Colonic mucosa (tissue), 4 donors: ENCODE results near the gene BCL11B. TPM values are rescaled to one million over a fixed set of nuclear protein-coding genes. Genes with fewer than 3 reads are reported as not detected.

Experiments used
- DNase-seq: peaks from one replicate; pipeline ENCODE4 v3.0.0-alpha.2; 2020
- H3K27ac ChIP-seq: fragments of 200-600 bp; one replicate; pipeline ENCODE4 v1.8.0; 2021
- H3K27me3 ChIP-seq: fragments of 200-600 bp; one replicate; pipeline ENCODE4 v1.8.0; 2021
- H3K36me3 ChIP-seq: fragments of 200-600 bp; one replicate; pipeline ENCODE4 v1.8.0; 2021
- H3K4me1 ChIP-seq: fragments of 200-600 bp; one replicate; pipeline ENCODE4 v1.8.0; 2021; ENCODE audit warnings: mild to moderate bottlenecking
- H3K4me3 ChIP-seq: fragments of 200-600 bp; one replicate; pipeline ENCODE4 v1.8.0; 2021
- H3K9ac ChIP-seq, 2 donors: one replicate each; pipeline ENCODE4 v1.7.0; 2013; ENCODE audit warnings: control low read depth in 2 of 2, low read depth in 2 of 2, low read length in 2 of 2
- H3K9me3 ChIP-seq: fragments of 200-600 bp; one replicate; pipeline ENCODE4 v1.8.0; 2021
- CTCF ChIP-seq: fragments of 200-600 bp; IDR thresholded peaks from one replicate; pipeline ENCODE4 v1.8.0; 2022; ENCODE audit warnings: antibody characterized with exemption, mild to moderate bottlenecking
- intact Hi-C: fragments of 100-400 bp; cut with DNase I; formaldehyde crosslinking; loops from one replicate; pipeline ENCODE4 v1.14.1; 2022
- total RNA-seq, 2 donors: library from RNA; stranded (reverse); fragmentation: NEBNext Ultra II Directional in 1 of 2; extraction: Animal tissue kit (Norgen Biotek cat#: 25700) in 1 of 2; gene quantifications; one replicate each; pipeline ENCODE4 v1.2.1, GENCODE V29; 2021
- donor health status: healthy.
- donor health status: DM: no; HTN: no; CAD: no.
- donor health status: DM: no; HTN: no; CAD: no.

Gene BCL11B
- total RNA-seq, 2 donors from 2014 or later: 5.6 to 10.4 TPM

GRCh38 chr14:99265571-99265970 lies 6.4 kb downstream of the BCL11B start:
- Histone ChIP-seq H3K36me3 (no peaks in the 10 kb centered on the region), H3K9ac (no peak overlapping the region), H3K4me1 (no peaks in the 10 kb centered on the region), H3K4me3 (peak overlapping the region; percentile 2), H3K27me3 (peaks cover 10% of the 10 kb centered on the region), H3K27ac (no peak overlapping the region), H3K9me3 (no peaks in the 10 kb centered on the region)
- intact Hi-C loops: no loop called here
- DNase-seq: no peak
- no peak for TF ChIP-seq CTCF

GRCh38 chr14:99264691-99265450 lies 7.1 kb downstream of the BCL11B start:
- Histone ChIP-seq H3K27ac (no peak overlapping the region), H3K4me3 (no peak overlapping the region), H3K36me3 (no peaks in the 10 kb centered on the region), H3K27me3 (peaks cover 10% of the 10 kb centered on the region), H3K9ac (no peak overlapping the region), H3K9me3 (no peaks in the 10 kb centered on the region), H3K4me1 (no peaks in the 10 kb centered on the region)
- intact Hi-C loops: no loop called here
- TF ChIP-seq CTCF: no peak
- DNase-seq: no peak

- H3K27me3 ChIP-seq: peaks cover 3% of the 10 kb centered on the region
- intact Hi-C loops: no loop called here
- no peak overlapping the region for H3K9ac ChIP-seq
Measured at GRCh38 chr14:99263564-99264330, 8.2 kb downstream of the BCL11B start.

GRCh38 chr14:99262977-99263448 lies 9.0 kb downstream of the BCL11B start:
- no peaks in the 10 kb centered on the region for H3K36me3 ChIP-seq
- H3K27me3 ChIP-seq: no peaks in the 10 kb centered on the region
- peak overlapping the region; percentile 17 for H3K27ac ChIP-seq
- no peaks in the 10 kb centered on the region for H3K9me3 ChIP-seq
- no peaks in the 10 kb centered on the region for H3K4me1 ChIP-seq
- TF ChIP-seq CTCF: no peak
- intact Hi-C loops: no loop called here
- H3K9ac ChIP-seq: peak overlapping the region in 1 of 2 donors; percentile 14
- DNase-seq: no peak
- no peak overlapping the region for H3K4me3 ChIP-seq

More at GRCh38 chr14:99263564-99264330, 8.2 kb downstream of the BCL11B start:
- Histone ChIP-seq H3K36me3 (no peaks in the 10 kb centered on the region), H3K4me3 (no peak overlapping the region), H3K4me1 (no peaks in the 10 kb centered on the region), H3K9me3 (no peaks in the 10 kb centered on the region), H3K27ac (no peak overlapping the region)
- DNase-seq: no peak
- TF ChIP-seq CTCF: no peak

GRCh38 chr14:99261912-99262787 lies 9.8 kb downstream of the BCL11B start:
- no peak for TF ChIP-seq CTCF
- no peaks in the 10 kb centered on the region for H3K4me1 ChIP-seq
- no peak for DNase-seq
- no peak overlapping the region for H3K4me3 ChIP-seq
- no peak overlapping the region for H3K27ac ChIP-seq
- no peak overlapping the region for H3K9ac ChIP-seq
- no peaks in the 10 kb centered on the region for H3K36me3 ChIP-seq
- intact Hi-C loops: no loop called here
- H3K9me3 ChIP-seq: no peaks in the 10 kb centered on the region
- H3K27me3 ChIP-seq: no peaks in the 10 kb centered on the region
